Tibial nerve (tissue), 4 donors: ENCODE data around the gene SMYD3. TPM values are rescaled to one million over a fixed set of nuclear protein-coding genes. Genes with fewer than 3 reads are reported as not detected.
"Not testable (repeated sequence)": the region's sequence is repeated elsewhere in the genome, so short reads cannot be mapped to it uniquely, and the experiment has no call there.

Source experiments
- DNase-seq, 2 donors: peaks; one replicate each; pipeline ENCODE4 v3.0.0-alpha.2; 2019; ENCODE audit warnings: low spot score in 2 of 2
- H3K27ac ChIP-seq, 4 donors: fragments of 200-600 bp; sonication (generic) in 3 of 4; one replicate each; pipeline ENCODE4 v1.5.1; 2017 to 2019; ENCODE audit warnings: mild to moderate bottlenecking in 1 of 4
- H3K27me3 ChIP-seq, 2 donors: fragments of 200-600 bp; sonication (generic) in 1 of 2; one replicate each; pipeline versions ENCODE4 v1.5.1 to v1.6.0; 2017 to 2019
- H3K36me3 ChIP-seq, 3 donors: fragments of 200-600 bp; sonication (generic); one replicate each; pipeline ENCODE4 v1.5.1; 2018 to 2019
- H3K4me1 ChIP-seq, 4 donors: fragments of 200-600 bp; sonication (generic) in 3 of 4; one replicate each; pipeline ENCODE4 v1.5.1; 2017 to 2019
- H3K4me3 ChIP-seq, 4 donors: fragments of 200-600 bp; sonication (generic) in 3 of 4; one replicate each; pipeline ENCODE4 v1.5.1; 2017 to 2019; ENCODE audit warnings: mild to moderate bottlenecking in 1 of 4, moderate library complexity in 1 of 4
- H3K9me3 ChIP-seq, 4 donors: fragments of 200-600 bp; sonication (generic) in 3 of 4; one replicate each; pipeline ENCODE4 v1.5.1; 2017 to 2019
- EP300 ChIP-seq, 2 donors: sonication (generic); formaldehyde crosslinking; IDR thresholded peaks; one replicate each; pipeline ENCODE4 v1.6.1; 2017; ENCODE audit warnings: antibody characterized with exemption in 2 of 2, mild to moderate bottlenecking in 1 of 2
- POLR2A ChIP-seq, 2 donors: fragments of 450-650 bp; IDR thresholded peaks; one replicate each; pipeline ENCODE4 v1.6.1; 2017; ENCODE audit warnings: antibody characterized with exemption in 2 of 2, mild to moderate bottlenecking in 2 of 2, moderate library complexity in 2 of 2
- WGBS, 2 donors: methylation state at CpG; one replicate each; pipeline ENCODE4 v1.1.5; 2018; 5-methylcytosine and 5-hydroxymethylcytosine counted together
- total RNA-seq, 4 donors: library from RNA; depleted of rRNA; stranded (reverse); fragments of >200 nt; gene quantifications; one replicate each; pipeline ENCODE4 v1.1.0, GENCODE V29; 2016
- TF ChIP-seq, protein P1 (sequence below), 5 experiments: fragments of 200-600 bp in 3 of 5; fragments of 450-650 bp in 2 of 5; sonication (generic) in 3 of 5; IDR thresholded peaks; one replicate each; pipeline ENCODE4 v1.5.1; 2016 to 2019; ENCODE audit warnings: antibody characterized with exemption in 5 of 5, mild to moderate bottlenecking in 3 of 5, moderate library complexity in 2 of 5

Gene SMYD3
- total RNA-seq, 4 donors from 2014 or later, result 22.2 to 30.3 (median 27.0) TPM

DNA sequence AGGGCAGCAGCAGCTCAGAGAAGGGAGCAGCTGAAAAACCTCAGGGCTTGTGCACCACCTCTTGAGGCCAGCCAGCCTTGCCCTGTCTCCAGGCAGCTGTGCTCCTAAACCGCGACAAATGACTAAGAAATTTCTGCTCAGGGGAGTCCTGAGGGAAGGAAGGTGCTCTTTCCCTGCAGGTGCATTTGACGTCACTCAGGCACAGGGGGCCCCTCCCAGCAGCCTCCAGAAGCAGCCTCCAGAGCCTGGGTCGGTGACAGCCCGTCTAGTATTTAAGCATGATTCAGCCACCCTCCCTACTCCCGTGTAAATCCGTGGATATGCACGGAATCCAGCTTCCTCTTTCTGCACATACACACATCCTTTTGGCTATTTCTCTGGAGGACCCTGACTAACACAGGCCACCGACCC lies 791.8 kb downstream of the SMYD3 start:
- Histone ChIP-seq H3K4me3 (no peak overlapping the region), H3K27me3 (no peaks in the 10 kb centered on the region), H3K27ac (no peak overlapping the region), H3K36me3 (no peaks in the 10 kb centered on the region), H3K4me1 (no peaks in the 10 kb centered on the region), H3K9me3 (no peaks in the 10 kb centered on the region)
- no peak for DNase-seq
- 41 to 45% methylated on average over 9 of the region's 9 CpGs for WGBS, 2 donors
- TF ChIP-seq EP300 (IDR thresholded peaks at IDR 0.05) (no peak), POLR2A (IDR thresholded peaks at IDR 0.05) (no peak)
- TF ChIP-seq, protein P1, sequence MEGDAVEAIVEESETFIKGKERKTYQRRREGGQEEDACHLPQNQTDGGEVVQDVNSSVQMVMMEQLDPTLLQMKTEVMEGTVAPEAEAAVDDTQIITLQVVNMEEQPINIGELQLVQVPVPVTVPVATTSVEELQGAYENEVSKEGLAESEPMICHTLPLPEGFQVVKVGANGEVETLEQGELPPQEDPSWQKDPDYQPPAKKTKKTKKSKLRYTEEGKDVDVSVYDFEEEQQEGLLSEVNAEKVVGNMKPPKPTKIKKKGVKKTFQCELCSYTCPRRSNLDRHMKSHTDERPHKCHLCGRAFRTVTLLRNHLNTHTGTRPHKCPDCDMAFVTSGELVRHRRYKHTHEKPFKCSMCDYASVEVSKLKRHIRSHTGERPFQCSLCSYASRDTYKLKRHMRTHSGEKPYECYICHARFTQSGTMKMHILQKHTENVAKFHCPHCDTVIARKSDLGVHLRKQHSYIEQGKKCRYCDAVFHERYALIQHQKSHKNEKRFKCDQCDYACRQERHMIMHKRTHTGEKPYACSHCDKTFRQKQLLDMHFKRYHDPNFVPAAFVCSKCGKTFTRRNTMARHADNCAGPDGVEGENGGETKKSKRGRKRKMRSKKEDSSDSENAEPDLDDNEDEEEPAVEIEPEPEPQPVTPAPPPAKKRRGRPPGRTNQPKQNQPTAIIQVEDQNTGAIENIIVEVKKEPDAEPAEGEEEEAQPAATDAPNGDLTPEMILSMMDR (IDR thresholded peaks at IDR 0.05), result no peak

DNA sequence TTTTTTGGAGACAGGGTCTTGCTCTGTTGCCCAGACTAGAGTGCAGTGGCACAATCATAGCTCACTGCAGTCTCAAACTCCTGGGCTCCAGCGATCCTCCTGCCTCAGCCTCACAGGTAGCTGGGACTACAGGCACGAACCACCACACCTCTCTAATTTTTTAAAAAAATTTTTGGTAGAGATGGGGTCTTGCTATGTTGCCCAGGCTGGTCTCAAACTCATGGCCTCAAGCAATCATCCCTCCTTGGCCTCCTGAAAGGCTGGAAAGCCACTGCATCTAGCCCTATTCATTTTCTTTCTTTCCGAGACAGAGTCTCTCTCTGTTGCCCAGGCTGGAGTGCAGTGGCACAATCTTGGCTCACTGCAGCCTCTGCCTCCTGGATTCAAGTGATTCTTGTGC lies 793.1 kb downstream of the SMYD3 start:
- not testable (repeated sequence) for H3K4me1 ChIP-seq, H3K36me3 ChIP-seq, H3K27me3 ChIP-seq, H3K27ac ChIP-seq, H3K4me3 ChIP-seq, DNase-seq, H3K9me3 ChIP-seq
- 86 to 89% methylated on average over 3 of the region's 3 CpGs for WGBS, 2 donors

DNA sequence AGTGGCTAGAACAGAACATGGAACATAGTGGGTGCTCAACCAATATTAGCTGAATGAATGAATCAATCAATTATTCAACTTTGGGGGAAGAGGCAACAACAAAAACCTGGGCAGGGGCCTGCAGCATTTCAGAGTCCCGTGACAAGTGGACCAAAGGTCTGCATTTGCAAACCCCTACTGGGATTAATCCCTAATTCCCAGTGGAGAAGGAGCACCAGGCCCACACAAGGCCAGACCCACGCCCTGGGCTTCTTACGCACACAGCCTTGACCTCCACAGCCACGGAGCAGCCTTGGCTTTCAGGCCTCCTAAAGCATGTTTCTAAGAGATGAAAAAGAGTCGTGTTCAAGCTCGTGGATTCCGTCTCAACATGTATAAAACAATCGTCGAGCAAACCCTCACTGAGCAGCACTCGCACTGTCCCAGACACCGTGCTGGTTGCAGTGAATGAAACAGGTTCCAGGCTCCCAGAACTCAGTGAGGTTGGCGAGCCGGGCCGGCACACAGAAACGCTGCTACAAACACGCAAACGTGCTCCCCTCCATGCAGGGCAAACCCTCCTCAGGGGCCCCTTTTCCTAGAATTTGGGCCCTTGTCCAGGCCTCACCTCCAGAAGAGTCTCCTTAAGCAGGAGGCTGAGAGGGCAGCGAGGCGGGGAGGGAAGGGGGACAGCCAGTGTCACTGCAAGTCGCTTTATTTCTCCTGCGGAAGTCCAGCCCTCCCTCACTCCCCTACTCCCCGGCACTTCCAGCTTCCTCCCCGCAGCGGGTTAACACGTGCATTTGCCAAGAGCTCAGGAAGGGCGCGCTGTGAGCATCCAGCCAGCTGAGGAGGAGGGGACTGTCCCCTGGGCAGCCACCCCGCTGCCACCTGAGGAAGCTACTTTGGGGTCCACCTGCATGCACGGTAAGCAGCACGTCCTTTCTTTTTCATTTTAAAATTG lies 795.8 kb downstream of the SMYD3 start:
- Histone ChIP-seq H3K36me3 (no peaks in the 10 kb centered on the region), H3K27me3 (no peaks in the 10 kb centered on the region), H3K4me3 (no peak overlapping the region), H3K27ac (no peak overlapping the region), H3K4me1 (no peaks in the 10 kb centered on the region), H3K9me3 (no peaks in the 10 kb centered on the region)
- DNase-seq, result no peak
- WGBS, 2 donors, result 59 to 68% methylated on average over 30 of the region's 30 CpGs
- TF ChIP-seq POLR2A (IDR thresholded peaks at IDR 0.05) (no peak), EP300 (IDR thresholded peaks at IDR 0.05) (no peak)
- TF ChIP-seq, protein P1 (IDR thresholded peaks at IDR 0.05), result no peak

- Histone ChIP-seq H3K27ac (no peak overlapping the region), H3K4me1 (no peaks in the 10 kb centered on the region), H3K36me3 (no peaks in the 10 kb centered on the region), H3K4me3 (no peak overlapping the region), H3K9me3 (no peaks in the 10 kb centered on the region), H3K27me3 (no peaks in the 10 kb centered on the region)
- DNase-seq, result no peak
- TF ChIP-seq, protein P1 (IDR thresholded peaks at IDR 0.05), result no peak
- TF ChIP-seq POLR2A (IDR thresholded peaks at IDR 0.05), result no peak
- no peak for TF ChIP-seq EP300 (IDR thresholded peaks at IDR 0.05)
- WGBS, 2 donors, result 86 to 90% methylated on average over 5 of the region's 5 CpGs
Measured at GRCh38 chr1:245707941-245708340, 799.1 kb downstream of the SMYD3 start.

GRCh38 chr1:245704765-245705164 lies 802.3 kb downstream of the SMYD3 start:
- peaks cover 0 to 4% (median 0%) of the 10 kb centered on the region in 4 donors for H3K9me3 ChIP-seq
- H3K36me3 ChIP-seq, result no peaks in the 10 kb centered on the region
- whole genome bisulfite sequencing, 2 donors, result 84 to 85% methylated on average over 7 of the region's 7 CpGs
- H3K27me3 ChIP-seq, result no peaks in the 10 kb centered on the region
- no peak overlapping the region for H3K4me3 ChIP-seq
- H3K4me1 ChIP-seq, result no peaks in the 10 kb centered on the region
- DNase-seq, result no peak
- H3K27ac ChIP-seq, result no peak overlapping the region
- TF ChIP-seq, protein P1 (IDR thresholded peaks at IDR 0.05), result no peak
- no peak for TF ChIP-seq EP300 (IDR thresholded peaks at IDR 0.05)
- TF ChIP-seq POLR2A (IDR thresholded peaks at IDR 0.05), result no peak
